Endothelial cell of umbilical vein (primary cell): Measurements from ENCODE around the gene SFT2D1.
A peak's percentile ranks its signal among the peaks of the same experiment; 100 is the strongest.

ENCODE experiments used
- CTCF ChIP-seq, 2 donors: IDR thresholded peaks; 1 replicate in 1 of 2; 2 replicates in 1 of 2; pipeline ENCODE4 v1.5.1; 2011; ENCODE audit warnings: low read length in 2 of 2, mild to moderate bottlenecking in 2 of 2, moderate library complexity in 2 of 2, control low read depth in 1 of 2, inconsistent platforms in 1 of 2, low read depth in 1 of 2; ENCODE audit not compliant: insufficient read depth in 1 of 2; ENCODE audit errors: extremely low read depth in 1 of 2
- EZH2 ChIP-seq: IDR thresholded peaks from 2 replicates; pipeline ENCODE4 v1.6.1; 2012; ENCODE audit warnings: borderline replicate concordance, low read depth, mild to moderate bottlenecking, moderate library complexity, low read length, inconsistent platforms; ENCODE audit not compliant: severe bottlenecking
- MAX ChIP-seq: IDR thresholded peaks from 2 replicates; pipeline ENCODE4 v1.6.1; 2011; ENCODE audit not compliant: insufficient read depth, insufficient read length
- MYC ChIP-seq: IDR thresholded peaks from one replicate; pipeline ENCODE4 v1.6.1; 2011; ENCODE audit warnings: mild to moderate bottlenecking, low read depth, low read length
- POLR2A ChIP-seq: IDR thresholded peaks from 2 replicates; pipeline ENCODE4 v1.6.1; 2012; ENCODE audit warnings: low read depth, mild to moderate bottlenecking, control low read depth, low read length

GRCh38 chr6:166308033-166308768 lies 34.1 kb downstream of the SFT2D1 start, which contains the start of gene PRR18:
- TF ChIP-seq CTCF (IDR thresholded peaks at IDR 0.05; ENCODE audit: extremely low read depth in 1 of 2, insufficient read depth in 1 of 2, low read depth in 1 of 2, low read length in 2 of 2) (no peak), MYC (no peak), EZH2 (peak; percentile 2), POLR2A (no peak), MAX (no peak)
